LoVo (cell line): ENCODE measurements around the gene HSPA13.
"Not testable (repeated sequence)": the region's sequence is repeated elsewhere in the genome, so short reads cannot be mapped to it uniquely, and the experiment has no call there.

Experiments
- DNase-seq: peaks from one replicate; pipeline ENCODE4 v3.0.0-alpha.2; 2016; ENCODE audit warnings: low spot score

The HSPA13 gene

GRCh38 chr21:14382835-14383595, at the start of gene HSPA13:
HSPA13 (minus strand) TSS chr21:14383146; CDS start chr21:14383119, 27 bp downstream.
- peak; percentile 99 for DNase-seq

DNA sequence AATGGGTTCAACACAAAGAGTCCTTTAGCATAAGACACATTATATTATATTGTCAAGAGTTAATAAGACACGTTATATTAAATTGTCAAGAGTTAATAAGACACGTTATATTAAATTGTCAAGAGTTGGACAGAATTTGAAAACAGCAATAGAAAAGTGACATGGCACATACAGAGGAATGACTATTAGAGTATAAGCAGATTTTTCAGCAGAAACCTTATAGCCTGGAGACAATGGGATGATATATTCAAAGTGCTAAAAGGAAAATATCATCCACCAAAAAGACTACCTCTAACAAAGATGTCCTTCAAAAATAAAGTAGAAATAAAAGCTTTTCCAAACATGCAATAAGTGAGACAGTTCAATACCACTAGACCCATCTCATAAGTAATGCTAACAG, 36.0 kb upstream of the HSPA13 start:
- no peak for DNase-seq

DNA sequence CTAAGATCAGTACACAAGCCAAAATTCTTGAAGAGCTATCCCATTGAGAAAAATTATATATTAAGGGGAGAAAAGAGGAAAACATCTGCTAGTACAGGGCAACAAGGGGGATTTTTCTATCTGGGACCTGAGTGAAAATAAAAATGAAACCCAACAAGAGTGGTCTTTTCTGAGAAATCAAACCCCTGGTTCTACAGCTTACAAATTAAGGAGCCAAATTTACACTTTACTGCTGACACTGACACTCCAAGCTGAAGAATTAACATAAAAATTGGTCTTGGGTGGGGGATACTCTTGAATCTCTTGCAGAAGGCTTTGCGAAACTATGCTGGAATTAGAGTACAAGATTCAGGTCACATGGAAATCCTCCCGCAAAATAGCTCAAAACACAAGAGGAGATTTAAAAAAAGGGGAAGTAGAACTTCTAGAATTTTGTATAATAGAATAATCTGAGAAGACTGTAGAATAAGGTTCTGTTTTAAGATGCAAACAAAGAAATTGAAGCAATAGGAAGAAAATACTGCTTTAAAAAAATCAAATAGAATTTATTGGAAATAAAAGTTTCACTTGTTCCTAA, 32.1 kb upstream of the HSPA13 start:
- no peak for DNase-seq

- DNase-seq, result no peak
Observed at GRCh38 chr21:14405962-14406361, 23.0 kb upstream of the HSPA13 start.

GRCh38 chr21:14405225-14405624, 22.3 kb upstream of the HSPA13 start:
- no peak for DNase-seq

DNA sequence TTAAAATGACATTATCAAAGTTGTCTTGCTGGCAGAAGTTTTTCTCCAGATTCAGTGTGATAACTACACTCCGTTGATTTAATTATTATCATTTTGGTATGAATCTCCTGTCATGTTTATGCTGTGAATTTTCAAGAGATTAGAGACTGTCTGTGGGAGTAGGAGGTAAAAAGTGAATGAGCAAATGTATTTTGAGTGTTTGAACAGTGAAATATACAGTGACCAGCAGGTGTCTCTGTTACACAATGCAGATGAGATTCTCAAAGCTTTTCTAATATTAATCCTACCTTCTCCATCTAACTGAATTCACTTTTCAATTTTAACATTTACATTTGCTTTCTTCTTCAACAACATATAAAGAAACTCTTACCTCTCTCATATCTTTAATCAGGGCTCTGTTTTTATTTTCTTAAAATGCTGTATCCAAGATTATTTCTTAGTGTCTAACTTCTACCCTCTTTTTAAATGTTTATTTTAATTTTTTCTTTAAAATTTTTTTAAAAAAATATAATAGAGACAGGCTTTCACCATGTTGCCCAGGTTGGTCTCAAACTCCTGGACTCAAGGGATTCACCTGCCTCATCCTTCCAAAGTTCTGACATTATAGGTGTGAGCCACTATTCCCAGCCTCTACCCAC, 20.9 kb upstream of the HSPA13 start:
- peak; percentile 43 for DNase-seq

- no peak for DNase-seq
Observed at GRCh38 chr21:14401217-14401616, 18.3 kb upstream of the HSPA13 start.

GRCh38 chr21:14388282-14388681, 5.3 kb upstream of the HSPA13 start:
- no peak for DNase-seq

GRCh38 chr21:14384453-14384852, 1.5 kb upstream of the HSPA13 start:
- DNase-seq, result no peak

GRCh38 chr21:14383596-14384180, 742 bp upstream of the HSPA13 start:
- DNase-seq, result peak; percentile 6

DNA sequence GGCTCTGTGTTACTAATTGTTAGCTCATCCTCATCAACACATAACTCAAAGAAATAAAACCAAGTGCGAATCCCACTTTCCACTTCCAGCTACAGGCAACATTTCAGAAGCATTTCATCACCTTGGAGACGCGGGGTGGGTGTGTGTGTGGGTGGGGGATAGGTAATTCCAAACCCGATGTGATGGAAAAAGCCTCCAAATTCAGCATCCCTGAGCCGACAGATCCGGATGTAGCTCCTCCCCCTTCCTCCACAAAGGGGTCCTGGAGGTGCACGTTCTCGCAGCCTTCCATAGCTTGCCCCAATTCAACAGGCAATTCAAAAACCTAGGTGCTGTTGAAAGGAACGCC, 486 bp downstream of the HSPA13 start:
- DNase-seq, result peak; percentile 7

DNA sequence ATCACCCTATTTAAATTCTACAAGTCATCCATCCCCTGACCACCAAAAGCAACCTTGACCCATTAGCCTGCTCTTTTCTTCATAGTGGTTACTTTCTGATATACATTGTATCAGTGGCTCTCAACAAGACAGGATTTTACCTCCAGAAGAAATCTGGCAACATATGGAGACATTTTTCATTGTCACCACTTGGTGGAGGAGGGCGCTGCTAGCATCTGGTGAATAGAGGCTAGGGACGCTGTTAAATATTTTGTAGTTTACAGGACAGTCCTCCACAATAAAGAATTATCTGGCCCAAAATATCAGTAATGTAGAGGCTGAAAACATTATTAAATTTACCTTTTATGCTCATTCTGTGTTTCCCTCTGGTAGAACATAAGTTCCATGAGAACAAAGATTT, 6.1 kb downstream of the HSPA13 start:
- no peak for DNase-seq

DNA sequence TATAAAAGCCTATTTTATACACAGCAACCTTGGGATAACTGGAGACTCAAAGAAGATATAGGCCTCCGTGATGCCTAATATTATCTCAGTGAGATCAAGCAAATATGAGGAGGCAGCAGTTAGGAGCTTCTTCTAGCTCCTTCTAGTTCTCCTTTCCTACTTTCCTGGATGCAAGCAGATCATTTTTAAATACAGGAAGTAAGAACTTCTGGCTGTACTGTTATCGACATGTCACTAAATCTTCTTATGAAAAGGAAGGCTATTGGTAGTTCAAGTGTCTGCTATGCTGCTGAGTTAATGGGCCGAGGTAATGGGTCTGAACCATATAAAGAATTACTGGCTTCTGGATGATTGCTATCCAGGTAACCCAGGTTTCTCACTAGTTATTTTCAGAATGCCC, 15.9 kb downstream of the HSPA13 start:
- no peak for DNase-seq

- DNase-seq, result no peak
Observed at GRCh38 chr21:14361958-14362357, 21.0 kb downstream of the HSPA13 start.

- no peak for DNase-seq
Observed at GRCh38 chr21:14358775-14359174, 24.2 kb downstream of the HSPA13 start.

DNA sequence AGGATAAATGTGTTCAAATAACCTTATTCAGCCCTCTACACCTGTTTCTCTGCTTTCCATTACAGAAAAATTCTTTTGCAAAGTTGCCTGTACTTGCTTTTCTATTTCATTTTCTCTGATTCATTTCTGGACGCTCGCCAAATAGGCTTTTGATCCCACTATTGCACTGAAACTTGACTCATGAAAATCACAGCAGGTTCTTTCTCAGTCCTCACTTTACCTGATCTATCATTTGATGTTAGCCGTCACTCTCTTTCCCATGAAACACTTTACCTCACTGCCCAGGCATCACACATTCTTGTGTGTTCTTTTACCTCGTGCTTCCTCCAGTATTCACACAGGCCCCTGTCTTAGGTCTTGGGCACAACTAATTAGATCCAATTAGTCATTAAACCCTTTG, 26.2 kb downstream of the HSPA13 start:
- DNase-seq, result no peak

DNA sequence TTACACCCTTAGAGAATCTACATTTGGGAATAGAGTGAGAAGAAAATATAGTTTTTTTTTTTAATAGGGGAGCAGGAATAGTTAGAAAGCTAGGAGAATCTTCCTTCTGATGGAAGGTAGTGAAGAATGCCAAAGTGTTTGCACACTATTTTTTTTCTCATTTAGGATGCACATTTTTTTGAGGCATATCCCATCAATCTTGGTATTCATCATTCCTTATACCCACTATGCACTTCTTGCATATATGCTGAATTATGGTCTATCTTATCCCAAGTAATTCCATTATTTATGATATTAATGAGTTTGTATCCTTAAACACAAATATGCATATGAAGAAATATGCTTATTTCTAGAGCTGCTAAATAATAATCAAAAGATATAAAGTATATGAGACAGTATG, 28.4 kb downstream of the HSPA13 start:
- DNase-seq, result no peak

- DNase-seq, result no peak
Observed at GRCh38 chr21:14353726-14354125, 29.2 kb downstream of the HSPA13 start.

- DNase-seq, result no peak
Observed at GRCh38 chr21:14353231-14353630, 29.7 kb downstream of the HSPA13 start.

GRCh38 chr21:14327346-14327745, 55.6 kb downstream of the HSPA13 start:
- DNase-seq, result not testable (repeated sequence)

- DNase-seq, result no peak
Observed at GRCh38 chr21:14325595-14325994, 57.4 kb downstream of the HSPA13 start.
